GM21717 (cell line): ENCODE results near the gene PVALEF.
A peak's percentile ranks its signal among the peaks of the same experiment; 100 is the strongest.
"Not testable (repeated sequence)": the region's sequence is repeated elsewhere in the genome, so short reads cannot be mapped to it uniquely, and the experiment has no call there.

Source experiments
- ATAC-seq: cut with Tn5 transposase; IDR thresholded peaks from one replicate; pipeline ENCODE4 v1.9.1; 2021; ENCODE audit warnings: mild to moderate bottlenecking, moderate library complexity; ENCODE audit not compliant: unreplicated experiment

Gene PVALEF

GRCh38 chr17:81210466-81210865 is 45.2 kb downstream of the PVALEF start:
- no peak for ATAC-seq

DNA sequence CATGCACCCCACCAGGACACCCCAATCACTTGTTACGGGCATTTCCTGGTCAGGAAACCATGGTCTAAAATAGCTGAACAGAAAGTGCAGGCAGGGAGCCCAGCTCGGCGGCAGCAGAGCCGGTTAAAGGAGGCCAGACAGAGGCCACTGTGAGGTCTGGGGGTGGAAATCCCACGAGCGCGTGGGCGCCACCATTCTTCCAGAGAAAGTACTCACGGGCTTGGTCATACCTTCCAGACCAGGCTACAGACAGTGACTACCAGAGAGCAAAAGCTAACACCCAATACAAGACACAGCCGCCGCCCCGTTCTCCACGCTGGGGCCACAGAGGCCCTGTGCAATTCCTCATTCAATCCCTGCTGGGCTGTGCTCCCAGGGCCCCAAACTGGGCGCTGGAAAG is 45.6 kb downstream of the PVALEF start:
- no peak for ATAC-seq

- ATAC-seq = no peak
Measured at GRCh38 chr17:81212365-81212764, 47.1 kb downstream of the PVALEF start.

DNA sequence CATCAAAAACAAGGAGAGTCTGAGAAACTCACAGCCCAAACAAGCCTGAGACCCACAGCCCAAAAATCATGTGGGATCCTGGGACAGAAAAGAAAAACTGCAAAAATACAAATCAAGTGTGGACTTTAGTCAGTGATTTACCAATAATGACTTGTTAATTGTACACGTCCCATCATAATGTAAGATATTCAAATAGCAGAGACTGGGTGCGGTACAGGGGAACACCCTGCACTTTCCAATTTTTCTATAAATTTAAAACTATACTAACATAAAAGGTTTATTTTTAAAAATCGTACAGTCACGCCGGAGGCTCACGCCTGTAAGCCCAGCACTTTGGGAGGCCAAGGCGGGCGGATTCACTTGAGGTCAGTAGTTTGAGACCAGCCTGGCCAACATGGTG is 48.7 kb downstream of the PVALEF start:
- ATAC-seq = no peak

GRCh38 chr17:81217491-81217890 is 52.2 kb downstream of the PVALEF start:
- no peak for ATAC-seq

DNA sequence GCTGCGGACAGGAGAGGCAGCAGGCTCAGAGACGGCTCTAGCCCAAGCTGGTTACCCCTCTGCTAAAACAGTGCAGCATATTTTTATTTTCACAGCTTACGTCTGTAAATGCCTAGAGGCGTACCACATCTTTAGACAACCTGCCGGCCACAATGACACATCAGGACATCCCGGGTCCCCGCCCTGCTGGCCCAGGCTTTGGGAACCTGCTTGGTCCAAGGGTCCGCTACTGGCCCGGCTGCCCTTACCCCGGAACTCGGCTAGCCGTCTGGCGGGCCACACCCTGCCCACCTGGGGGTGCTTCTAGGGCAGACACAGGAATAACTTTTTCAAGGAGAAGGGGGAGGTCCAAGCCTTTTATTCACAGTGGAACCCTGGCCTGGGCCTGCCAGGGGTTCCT is 53.2 kb downstream of the PVALEF start:
- ATAC-seq = no peak

DNA sequence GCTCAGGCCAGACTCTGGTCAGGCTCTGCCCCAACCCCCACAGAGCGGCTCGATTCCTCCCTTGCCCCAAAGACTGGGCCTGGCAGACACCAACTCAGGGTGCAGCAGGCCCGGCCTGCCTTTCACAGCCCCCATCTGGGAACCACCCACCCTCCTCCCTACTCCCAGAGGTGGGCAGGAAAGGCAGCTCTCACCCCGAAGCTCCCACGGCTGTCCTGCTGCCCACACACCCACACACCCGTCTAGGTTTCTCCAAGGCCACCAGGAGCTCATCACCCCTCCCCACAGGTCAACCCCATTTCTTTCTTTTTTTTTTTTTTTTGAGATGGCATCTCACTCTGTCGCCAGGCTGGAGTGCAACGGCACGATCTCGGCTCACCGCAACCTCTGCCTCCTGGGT is 53.7 kb downstream of the PVALEF start:
- no peak for ATAC-seq

DNA sequence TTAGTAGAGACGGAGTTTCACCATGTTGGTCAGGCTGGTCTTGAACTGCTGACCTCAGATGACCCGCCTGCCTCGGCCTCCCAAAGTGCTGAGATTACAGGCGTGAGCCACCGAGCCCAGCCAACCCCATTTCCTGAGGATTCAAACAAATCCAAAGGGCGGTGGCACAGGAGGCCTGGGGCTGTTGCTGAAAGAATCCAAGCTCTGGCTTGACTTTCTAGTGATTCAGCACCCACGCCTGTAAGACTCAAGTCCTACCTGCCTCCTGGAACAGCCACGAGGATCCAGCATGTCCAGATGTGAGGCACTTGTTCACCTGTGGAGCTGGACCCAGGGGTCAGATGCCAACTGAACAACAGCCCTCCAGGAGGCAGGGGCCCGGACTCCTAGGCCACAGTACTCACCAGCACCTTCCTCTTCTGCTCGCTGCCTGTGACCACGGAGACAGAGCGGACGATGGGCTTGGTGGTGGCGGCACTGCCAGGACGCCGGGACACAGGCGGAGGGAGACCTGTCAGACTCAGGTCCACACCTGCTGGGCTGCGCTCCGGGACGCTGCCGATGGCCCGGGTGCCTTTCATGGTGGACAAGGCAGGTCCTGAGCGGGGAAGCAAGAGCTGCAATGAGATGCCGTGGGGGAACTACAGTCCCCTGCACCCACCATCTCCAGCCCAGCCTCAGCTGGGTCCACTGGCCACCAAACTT is 54.3 kb downstream of the PVALEF start:
- ATAC-seq = no peak

DNA sequence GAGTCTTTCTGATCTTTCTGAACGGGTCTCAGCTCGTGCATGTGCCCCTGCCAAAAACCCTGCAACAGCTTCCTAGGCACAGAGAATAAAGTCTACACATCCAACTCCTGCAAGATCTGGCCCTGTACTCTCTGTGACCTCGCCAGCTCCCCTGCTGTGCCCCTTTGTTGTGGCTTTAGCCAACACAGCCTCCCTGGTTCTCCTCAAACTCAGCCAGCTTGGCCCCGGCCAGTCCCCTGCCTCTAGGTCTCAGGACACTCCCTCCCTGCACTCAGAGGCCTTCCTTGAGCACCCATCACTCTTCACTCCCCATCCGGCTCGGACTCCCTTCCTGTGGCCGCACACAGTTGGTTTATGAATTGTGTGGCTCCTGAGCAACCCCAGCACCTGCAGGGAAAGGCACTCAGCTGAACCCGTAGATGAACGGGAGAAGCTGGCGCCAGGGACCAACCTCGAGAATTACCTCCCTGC is 56.1 kb downstream of the PVALEF start:
- no peak for ATAC-seq

GRCh38 chr17:81221842-81222619 is 56.7 kb downstream of the PVALEF start:
- ATAC-seq = no peak

GRCh38 chr17:81222620-81222905 is 57.3 kb downstream of the PVALEF start:
- ATAC-seq = no peak

DNA sequence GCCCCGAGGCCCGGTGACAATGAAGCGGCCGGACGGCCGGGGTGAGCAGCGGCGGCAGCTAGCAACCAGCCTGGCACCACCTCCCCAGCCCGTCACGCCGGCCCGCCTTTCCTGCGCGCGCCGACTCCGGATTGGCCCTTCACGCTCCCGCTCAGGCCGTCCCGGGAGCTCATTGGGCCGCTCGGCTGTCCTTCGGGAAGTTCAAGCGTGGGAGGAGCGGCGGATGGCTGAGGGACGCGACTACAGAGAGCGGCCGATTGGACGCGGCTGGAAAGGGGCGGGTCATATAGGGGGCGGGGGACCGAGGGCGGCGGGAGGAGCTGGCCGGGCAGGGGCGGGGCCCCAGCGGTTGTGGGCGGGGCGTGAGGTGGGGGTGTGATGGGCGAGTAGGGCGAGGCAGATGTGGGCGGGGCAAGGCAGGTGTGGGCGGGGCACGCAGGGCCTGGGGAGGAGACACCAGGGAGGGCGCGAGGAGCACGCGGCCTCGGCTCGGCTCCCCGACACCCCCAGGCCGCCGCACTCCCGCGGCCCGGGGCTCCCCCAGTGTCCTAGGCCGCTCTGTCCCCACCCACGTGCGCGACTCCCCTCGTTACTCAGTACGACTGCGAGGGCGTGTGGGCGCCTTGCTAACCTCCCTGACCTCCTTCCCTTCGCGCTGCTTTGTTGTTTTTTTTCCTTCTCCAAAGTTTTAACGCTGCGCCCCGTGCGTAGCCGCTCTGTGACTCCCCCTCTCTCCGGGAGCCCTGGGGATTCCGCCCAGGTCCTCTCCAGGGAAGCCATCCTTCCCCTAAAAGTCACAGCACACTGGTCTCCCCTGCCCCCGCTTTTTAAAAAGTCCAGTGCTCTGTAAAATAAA is 57.8 kb downstream of the PVALEF start, which contains the start of gene CEP131:
CEP131 (minus strand) TSS at position 60 of the 856 bp plus-strand sequence. CDS start 2,909 bp downstream, outside the sequence.
- ATAC-seq = peak; percentile 73

DNA sequence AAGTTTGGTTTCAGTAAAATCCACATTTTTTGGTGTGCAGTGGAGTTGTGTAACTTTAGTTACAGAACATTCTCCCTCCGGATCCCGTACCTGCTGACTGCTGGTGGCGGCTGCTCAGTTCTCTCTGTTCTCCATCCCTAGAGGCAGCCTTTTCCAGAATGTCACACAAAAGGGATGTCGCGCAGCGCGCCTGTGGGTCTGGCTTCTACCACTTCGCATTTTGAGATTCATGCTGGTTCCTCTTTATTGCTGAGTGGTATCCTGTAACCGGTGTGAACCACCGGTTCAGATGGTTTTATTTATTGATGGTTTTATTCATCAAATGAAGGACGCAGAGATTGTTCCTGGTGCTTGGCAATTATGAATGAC is 58.4 kb downstream of the PVALEF start:
- no peak for ATAC-seq

GRCh38 chr17:81227630-81228029 is 62.3 kb downstream of the PVALEF start:
- not testable (repeated sequence) for ATAC-seq

DNA sequence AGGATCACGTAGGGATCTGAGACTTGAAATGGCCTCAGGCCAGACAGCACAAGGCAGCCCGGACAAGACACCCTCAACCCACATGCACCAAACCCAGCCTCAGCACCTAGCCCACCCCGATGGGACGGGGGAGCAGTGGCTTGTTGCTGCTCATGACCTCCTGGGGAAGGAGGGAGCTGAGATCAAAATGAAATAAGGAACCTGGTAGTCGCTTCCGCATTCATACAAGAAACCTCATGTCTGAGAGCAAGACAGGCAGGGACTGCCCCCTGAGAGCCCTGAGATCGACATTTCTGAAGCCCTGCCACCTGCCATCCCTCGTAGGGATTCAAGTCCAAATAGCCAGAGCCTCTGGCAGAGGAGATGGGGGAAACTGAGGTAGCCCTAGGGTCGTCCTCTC is 63.1 kb downstream of the PVALEF start:
- ATAC-seq = no peak

- ATAC-seq = no peak
Measured at GRCh38 chr17:81228834-81229665, 63.7 kb downstream of the PVALEF start.

DNA sequence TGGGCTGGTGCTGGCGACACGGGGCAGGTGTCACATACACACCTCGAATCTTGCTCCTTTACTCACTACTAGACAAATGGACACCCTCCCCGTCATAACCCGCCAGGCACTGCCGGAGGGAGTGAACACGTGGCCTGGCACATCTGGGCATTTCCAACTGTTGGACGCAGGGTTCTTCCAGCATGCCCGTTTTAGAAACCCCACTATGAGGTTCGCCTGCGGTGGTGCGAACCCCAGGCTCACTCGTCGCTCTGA is 64.3 kb downstream of the PVALEF start:
- no peak for ATAC-seq

GRCh38 chr17:81230043-81230820 is 64.9 kb downstream of the PVALEF start:
- ATAC-seq = no peak

DNA sequence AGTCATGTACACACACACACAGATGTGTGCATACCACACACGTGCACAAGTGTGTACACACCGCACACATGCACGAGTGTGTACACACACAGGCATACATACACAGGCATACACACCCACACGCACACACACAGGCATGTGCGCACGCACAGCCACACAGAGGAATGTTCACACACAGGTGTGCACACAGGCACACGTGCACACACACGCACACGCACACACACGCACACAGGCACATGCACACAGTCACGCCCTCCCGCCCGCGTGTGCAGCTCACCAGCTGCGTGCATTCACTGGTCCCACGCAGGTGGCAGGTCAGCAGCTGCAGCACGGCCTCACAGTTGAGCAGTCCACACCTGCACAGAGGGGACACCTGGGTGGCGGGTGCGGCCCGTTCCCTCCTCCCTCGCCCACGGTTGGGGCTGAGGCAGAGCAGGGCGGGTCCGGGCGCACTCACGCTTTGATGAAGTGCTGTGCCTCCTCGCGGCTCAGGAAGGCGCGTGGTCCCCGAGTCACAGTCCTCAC is 65.9 kb downstream of the PVALEF start:
- ATAC-seq = no peak
